Prostate gland (tissue), 2 donors: Measurements from ENCODE around the gene TBCEL. TPM values are rescaled to one million over a fixed set of nuclear protein-coding genes. Genes with fewer than 3 reads are reported as not detected.

Experiments used
- DNase-seq: peaks from one replicate; pipeline ENCODE4 v3.0.0-alpha.2; 2019; ENCODE audit warnings: low spot score
- H3K27ac ChIP-seq, 2 donors: fragments of 200-600 bp; sonication (generic); 2 replicates each; pipeline ENCODE4 v1.5.1; 2017 to 2019
- H3K27me3 ChIP-seq: fragments of 200-600 bp; sonication (generic); replicated peaks from 2 replicates; pipeline ENCODE4 v1.5.1; 2019; ENCODE audit not compliant: insufficient read depth
- H3K36me3 ChIP-seq, 2 donors: fragments of 200-600 bp; sonication (generic); 1 replicate in 1 of 2; 2 replicates in 1 of 2; pipeline versions ENCODE4 v1.5.1 to v1.8.1; 2017 to 2019
- H3K4me1 ChIP-seq: fragments of 200-600 bp; sonication (generic); replicated peaks from 2 replicates; pipeline ENCODE4 v1.5.1; 2019
- H3K4me3 ChIP-seq, 2 donors: fragments of 200-600 bp; sonication (generic); 2 replicates each; pipeline ENCODE4 v1.5.1; 2017 to 2019
- H3K9me3 ChIP-seq: fragments of 200-600 bp; sonication (generic); 2 replicates; pipeline ENCODE4 v1.5.1; 2017
- CTCF ChIP-seq, 4 experiments: fragments of 200-600 bp in 2 of 4; fragments of 450-650 bp in 2 of 4; sonication (generic) in 2 of 4; IDR thresholded peaks; 1 replicate in 3 of 4; 2 replicates in 1 of 4; pipeline ENCODE4 v1.5.1; 2016 to 2019; ENCODE audit warnings: antibody characterized with exemption in 4 of 4, mild to moderate bottlenecking in 2 of 4, moderate library complexity in 2 of 4
- POLR2A ChIP-seq: fragments of 450-650 bp; IDR thresholded peaks from one replicate; pipeline ENCODE4 v1.6.1; 2016; ENCODE audit warnings: antibody characterized with exemption, mild to moderate bottlenecking
- POLR2AphosphoS5 ChIP-seq: sonication (generic); formaldehyde crosslinking; IDR thresholded peaks from one replicate; pipeline ENCODE4 v1.6.1; 2017; ENCODE audit warnings: antibody characterized with exemption
- WGBS: methylation state at CpG from one replicate; pipeline ENCODE4 v1.1.5; 2018; 5-methylcytosine and 5-hydroxymethylcytosine counted together
- intact Hi-C: fragments of 100-400 bp; cut with DNase I; formaldehyde crosslinking; loops from one replicate; pipeline ENCODE4 v1.14.2; 2022
- total RNA-seq, 2 donors: library from RNA; depleted of rRNA; stranded (reverse); fragments of >200 nt; gene quantifications; one replicate each; pipeline ENCODE4 v1.1.0, GENCODE V29; 2016

Gene TBCEL
- total RNA-seq, 2 donors from 2014 or later, result 21.9 to 34.4 TPM

- no peak for TF ChIP-seq CTCF (IDR thresholded peaks at IDR 0.05)
- TF ChIP-seq POLR2A, result no peak
- no peak for TF ChIP-seq POLR2AphosphoS5
- WGBS, result 97% methylated on average over 11 of the region's 11 CpGs
- Histone ChIP-seq H3K9me3 (no peaks in the 10 kb centered on the region), H3K36me3 (no peaks in the 10 kb centered on the region), H3K27ac (no peak overlapping the region), H3K4me3 (no peak overlapping the region), H3K4me1 (no peaks in the 10 kb centered on the region), H3K27me3 (no peaks in the 10 kb centered on the region)
- no peak for DNase-seq
- intact Hi-C loops, result no loop called here
Measured at GRCh38 chr11:121137005-121137404, 113.1 kb downstream of the TBCEL start.

- no peak for TF ChIP-seq POLR2AphosphoS5
- TF ChIP-seq POLR2A, result no peak
- TF ChIP-seq CTCF (IDR thresholded peaks at IDR 0.05), result no peak
- intact Hi-C loops, result no loop called here
- 91% methylated on average over 5 of the region's 5 CpGs for WGBS
Measured at GRCh38 chr11:121138259-121138658, 114.4 kb downstream of the TBCEL start.

GRCh38 chr11:121140369-121140768, 116.5 kb downstream of the TBCEL start:
- H3K9me3 ChIP-seq, result no peaks in the 10 kb centered on the region
- no peak for DNase-seq
- H3K36me3 ChIP-seq, result no peaks in the 10 kb centered on the region
- no peak overlapping the region for H3K4me3 ChIP-seq
- TF ChIP-seq POLR2A (no peak), CTCF (IDR thresholded peaks at IDR 0.05) (no peak), POLR2AphosphoS5 (no peak)
- H3K27ac ChIP-seq, result no peak overlapping the region
- H3K27me3 ChIP-seq, result no peaks in the 10 kb centered on the region
- H3K4me1 ChIP-seq, result no peaks in the 10 kb centered on the region
- intact Hi-C loops, result no loop called here
- WGBS, result 88% methylated on average over 8 of the region's 8 CpGs

More at GRCh38 chr11:121138259-121138658, 114.4 kb downstream of the TBCEL start:
- no peaks in the 10 kb centered on the region for H3K9me3 ChIP-seq
- no peaks in the 10 kb centered on the region for H3K27me3 ChIP-seq
- H3K4me3 ChIP-seq, result no peak overlapping the region
- no peaks in the 10 kb centered on the region for H3K4me1 ChIP-seq
- no peaks in the 10 kb centered on the region for H3K36me3 ChIP-seq
- no peak for DNase-seq
- H3K27ac ChIP-seq, result no peak overlapping the region

Other genes starting within 250 kb of the TBCEL start
- 1 to 10 TPM in 1 of 2 donors, under 1 TPM in 1; 0.41 to 1.6 TPM for gene TECTA, start 77.1 kb downstream of the TBCEL start, total RNA-seq